PFSK-1 (cell line): ENCODE results near the gene ACSL5.

Source experiments
- FOXP2 ChIP-seq: optimal IDR thresholded peaks from 2 replicates; pipeline ENCODE3; 2011; ENCODE audit warnings: borderline replicate concordance, control low read depth, inconsistent platforms; ENCODE audit not compliant: insufficient read depth; ENCODE audit errors: extremely low read length, extremely low read depth
- POLR2AphosphoS5 ChIP-seq: IDR thresholded peaks from 2 replicates; pipeline ENCODE4 v1.6.1; 2012; ENCODE audit warnings: low read depth, mild to moderate bottlenecking, control low read depth, low read length, moderate library complexity
- REST ChIP-seq, 2 experiments: IDR thresholded peaks; 2 replicates each; pipeline versions ENCODE4 v1.6.1 to v1.8.0; 2011 to 2012; ENCODE audit warnings: low read depth in 2 of 2, low read length in 2 of 2, control low read depth in 1 of 2, inconsistent platforms in 1 of 2, mild to moderate bottlenecking in 1 of 2, moderate library complexity in 1 of 2; ENCODE audit not compliant: insufficient read depth in 1 of 2
- SIN3A ChIP-seq: IDR thresholded peaks from 2 replicates; pipeline ENCODE4 v1.6.1; 2012; ENCODE audit warnings: mild to moderate bottlenecking, low read length, moderate library complexity, borderline replicate concordance; ENCODE audit not compliant: insufficient read depth
- TAF1 ChIP-seq: IDR thresholded peaks from 2 replicates; pipeline ENCODE4 v1.6.1; 2012; ENCODE audit warnings: low read length, control low read depth, borderline replicate concordance; ENCODE audit not compliant: insufficient read depth

The ACSL5 gene

GRCh38 chr10:112376396-112376790, 2.5 kb downstream of the ACSL5 start:
- TF ChIP-seq REST (IDR thresholded peaks at IDR 0.05; ENCODE audit: insufficient read depth in 1 of 2, low read depth in 2 of 2, low read length in 2 of 2) (no peak), FOXP2 (no peak), TAF1 (no peak), POLR2AphosphoS5 (no peak)

- TF ChIP-seq TAF1 (no peak), SIN3A (no peak), POLR2AphosphoS5 (no peak), REST (IDR thresholded peaks at IDR 0.05; ENCODE audit: insufficient read depth in 1 of 2, low read depth in 2 of 2, low read length in 2 of 2) (no peak)
These were observed 5.8 kb downstream of the ACSL5 start for GRCh38 chr10:112379635-112380296.

GRCh38 chr10:112382515-112383235, 8.8 kb downstream of the ACSL5 start:
- TF ChIP-seq TAF1 (no peak), SIN3A (no peak), REST (IDR thresholded peaks at IDR 0.05; ENCODE audit: insufficient read depth in 1 of 2, low read depth in 2 of 2, low read length in 2 of 2) (no peak), FOXP2 (no peak), POLR2AphosphoS5 (no peak)

GRCh38 chr10:112383325-112383724, 9.4 kb downstream of the ACSL5 start:
- no peak for TF ChIP-seq FOXP2
- TF ChIP-seq REST (IDR thresholded peaks at IDR 0.05; ENCODE audit: insufficient read depth in 1 of 2, low read depth in 2 of 2, low read length in 2 of 2): peak in 1 of 2 experiments; percentile 81; a peak in 2 of 4 replicates

GRCh38 chr10:112384141-112384540, 10.2 kb downstream of the ACSL5 start:
- no peak for TF ChIP-seq TAF1
- TF ChIP-seq REST (IDR thresholded peaks at IDR 0.05; ENCODE audit: insufficient read depth in 1 of 2, low read depth in 2 of 2, low read length in 2 of 2): no peak
- TF ChIP-seq POLR2AphosphoS5: no peak
- no peak for TF ChIP-seq SIN3A
